NCI-H82 (cell line): Measurements from ENCODE around the gene MROH7.
A peak's percentile ranks its signal among the peaks of the same experiment; 100 is the strongest.

Source experiments
- DNase-seq: peaks from one replicate; lab custom pipeline; 2025; lab: John Stamatoyannopoulos, UW

The MROH7 gene

GRCh38 chr1:54698346-54698745 lies 56.8 kb downstream of the MROH7 start:
- DNase-seq = no peak

GRCh38 chr1:54699936-54700525 lies 58.4 kb downstream of the MROH7 start:
- DNase-seq = no peak

GRCh38 chr1:54701066-54701465 lies 59.5 kb downstream of the MROH7 start:
- DNase-seq = no peak

- no peak for DNase-seq
These were observed 60.4 kb downstream of the MROH7 start for GRCh38 chr1:54701996-54702395.

GRCh38 chr1:54703471-54703870 lies 61.9 kb downstream of the MROH7 start:
- DNase-seq = no peak

- DNase-seq = no peak
These were observed 63.6 kb downstream of the MROH7 start for GRCh38 chr1:54705153-54705552.

- no peak for DNase-seq
These were observed 64.8 kb downstream of the MROH7 start for GRCh38 chr1:54706419-54706818.

- DNase-seq = no peak
These were observed 66.8 kb downstream of the MROH7 start for GRCh38 chr1:54708385-54708784.

- peak; percentile 88 for DNase-seq
These were observed 68.1 kb downstream of the MROH7 start for GRCh38 chr1:54709547-54710292.

GRCh38 chr1:54710434-54710833 lies 68.8 kb downstream of the MROH7 start:
- no peak for DNase-seq

- no peak for DNase-seq
These were observed 69.3 kb downstream of the MROH7 start for GRCh38 chr1:54710841-54711240.

GRCh38 chr1:54711536-54711935 lies 70.0 kb downstream of the MROH7 start:
- no peak for DNase-seq

- DNase-seq = no peak
These were observed 73.4 kb downstream of the MROH7 start for GRCh38 chr1:54714881-54715492.

GRCh38 chr1:54715493-54716298 lies 74.1 kb downstream of the MROH7 start, which contains the start of gene TTC4:
TSS of gene TTC4 (plus strand) at chr1:54715861. CDS start at chr1:54715909, 48 bp downstream.
- DNase-seq = peak; percentile 92

- no peak for DNase-seq
These were observed 74.9 kb downstream of the MROH7 start for GRCh38 chr1:54716299-54717047.

- no peak for DNase-seq
These were observed 80.1 kb downstream of the MROH7 start for GRCh38 chr1:54721719-54722118.

- no peak for DNase-seq
These were observed 82.4 kb downstream of the MROH7 start for GRCh38 chr1:54723985-54724384.

GRCh38 chr1:54724771-54725170 lies 83.2 kb downstream of the MROH7 start:
- no peak for DNase-seq

GRCh38 chr1:54728027-54728426 lies 86.4 kb downstream of the MROH7 start:
- no peak for DNase-seq

GRCh38 chr1:54736685-54737084 lies 95.1 kb downstream of the MROH7 start:
- no peak for DNase-seq

GRCh38 chr1:54738244-54738643 lies 96.7 kb downstream of the MROH7 start:
- DNase-seq = no peak

- DNase-seq = no peak
These were observed 99.9 kb downstream of the MROH7 start for GRCh38 chr1:54741531-54741930.
